HG03378 (cell line): Measurements from ENCODE around the gene TEKTIP1.
"Not testable (repeated sequence)": the region's sequence is repeated elsewhere in the genome, so short reads cannot be mapped to it uniquely, and the experiment has no call there.

Experiments
- ATAC-seq: cut with Tn5 transposase; IDR thresholded peaks from one replicate; pipeline ENCODE4 v1.9.1; 2021; ENCODE audit warnings: mild to moderate bottlenecking, moderate library complexity; ENCODE audit not compliant: unreplicated experiment

Gene TEKTIP1

GRCh38 chr19:3555653-3556422 lies 16.9 kb downstream of the TEKTIP1 start:
- no peak for ATAC-seq

- no peak for ATAC-seq
Measured at GRCh38 chr19:3556423-3556977, 17.5 kb downstream of the TEKTIP1 start.

- ATAC-seq: peak; percentile 5
Measured at GRCh38 chr19:3556978-3557460, 18.0 kb downstream of the TEKTIP1 start.

GRCh38 chr19:3557461-3558248 lies 18.7 kb downstream of the TEKTIP1 start, which contains the start of gene MFSD12:
Gene MFSD12, minus strand, starts transcription at chr19:3557586. Its CDS starts 183 bp downstream, at chr19:3557403.
- peak; percentile 71 for ATAC-seq

- ATAC-seq: no peak
Measured at GRCh38 chr19:3563709-3564524, 24.9 kb downstream of the TEKTIP1 start.

GRCh38 chr19:3565139-3565538 lies 26.2 kb downstream of the TEKTIP1 start:
- ATAC-seq: no peak

- not testable (repeated sequence) for ATAC-seq
Measured at GRCh38 chr19:3570042-3570441, 31.1 kb downstream of the TEKTIP1 start.

- no peak for ATAC-seq
Measured at GRCh38 chr19:3570606-3571011, 31.6 kb downstream of the TEKTIP1 start.

GRCh38 chr19:3572132-3572854 lies 33.3 kb downstream of the TEKTIP1 start:
- peak; percentile 84 for ATAC-seq

- ATAC-seq: no peak
Measured at GRCh38 chr19:3572855-3573161, 33.8 kb downstream of the TEKTIP1 start, which contains the start of gene HMG20B. Gene HMG20B, plus strand, starts transcription at chr19:3572944. Its CDS starts 366 bp downstream, at chr19:3573310.

- ATAC-seq: no peak
Measured at GRCh38 chr19:3573162-3573857, 34.3 kb downstream of the TEKTIP1 start.

GRCh38 chr19:3573858-3574637 lies 35.1 kb downstream of the TEKTIP1 start:
- ATAC-seq: no peak

- no peak for ATAC-seq
Measured at GRCh38 chr19:3575260-3575741, 36.3 kb downstream of the TEKTIP1 start.

GRCh38 chr19:3575949-3576673 lies 37.1 kb downstream of the TEKTIP1 start:
- no peak for ATAC-seq

- no peak for ATAC-seq
Measured at GRCh38 chr19:3576696-3577443, 37.9 kb downstream of the TEKTIP1 start.

- ATAC-seq: no peak
Measured at GRCh38 chr19:3577723-3578344, 38.9 kb downstream of the TEKTIP1 start.

- no peak for ATAC-seq
Measured at GRCh38 chr19:3578390-3578789, 39.4 kb downstream of the TEKTIP1 start.
